A673 (cell line): ENCODE measurements around the gene STX11. TPM values are rescaled to one million over a fixed set of nuclear protein-coding genes. Genes with fewer than 3 reads are reported as not detected.

ENCODE experiments used
- BruUV-seq: library from RNA; stranded (reverse); fragments of 400-500 nt; replicated peaks from 2 replicates; lab custom pipeline; 2021; lab: Mats Ljungman, UMichigan
- CTCF ChIA-PET: fragments of 300-600 bp; sonication (Branson Sonifier 250); formaldehyde crosslinking; loops from one replicate; lab custom pipeline; 2022; ENCODE audit warnings: antibody characterized with exemption; lab: Charles Lee
- POLR2A ChIA-PET: fragments of 300-600 bp; sonication (Branson Sonifier 250); formaldehyde crosslinking; loops from one replicate; lab custom pipeline; 2022; ENCODE audit warnings: antibody characterized with exemption; ENCODE audit not compliant: low non-redundant PET; lab: Charles Lee
- DNase-seq: peaks from one replicate; pipeline ENCODE4 v3.0.0-alpha.2; 2015; ENCODE audit warnings: low spot score
- H3K27ac ChIP-seq: fragments of 200-600 bp; sonication (generic); 2 replicates; pipeline ENCODE4 v1.5.1; 2016; ENCODE audit warnings: mixed run types, low read depth, mild to moderate bottlenecking, mixed read lengths, antibody characterized with exemption, low read length; ENCODE audit not compliant: poor library complexity, severe bottlenecking
- H3K27me3 ChIP-seq: fragments of 200-600 bp; sonication (generic); replicated peaks from 2 replicates; pipeline ENCODE4 v1.6.1; 2017; ENCODE audit warnings: mixed run types, low read depth, mild to moderate bottlenecking, mixed read lengths, antibody characterized with exemption, low read length; ENCODE audit not compliant: insufficient read depth, poor library complexity
- H3K36me3 ChIP-seq: fragments of 200-600 bp; sonication (generic); 2 replicates; pipeline ENCODE4 v1.6.1; 2016; ENCODE audit warnings: mixed run types, mild to moderate bottlenecking, mixed read lengths, antibody characterized with exemption, low read length; ENCODE audit not compliant: insufficient read depth, poor library complexity, severe bottlenecking
- H3K4me1 ChIP-seq: fragments of 200-600 bp; sonication (generic); 2 replicates; pipeline ENCODE4 v1.6.1; 2017; ENCODE audit warnings: mixed run types, mild to moderate bottlenecking, mixed read lengths, antibody characterized with exemption, low read length; ENCODE audit not compliant: insufficient read depth, poor library complexity, severe bottlenecking
- H3K4me3 ChIP-seq: fragments of 200-600 bp; sonication (generic); 2 replicates; pipeline ENCODE4 v1.5.1; 2016; ENCODE audit warnings: low read depth, mixed run types, mild to moderate bottlenecking, mixed read lengths, low read length; ENCODE audit not compliant: poor library complexity, severe bottlenecking
- H3K9me3 ChIP-seq: fragments of 200-600 bp; sonication (generic); 2 replicates; pipeline ENCODE4 v1.6.1; 2016; ENCODE audit warnings: mixed run types, low read depth, mild to moderate bottlenecking, mixed read lengths, antibody characterized with exemption, low read length; ENCODE audit not compliant: poor library complexity, severe bottlenecking
- CTCF ChIP-seq: fragments of 300-800, 200-600 bp; sonication (generic); conservative IDR thresholded peaks from 2 replicates; pipeline ENCODE4 v1.5.1; 2017; ENCODE audit warnings: low read depth, mild to moderate bottlenecking, antibody characterized with exemption, low read length, moderate library complexity, mixed read lengths
- EZH2 ChIP-seq: fragments of 200-600 bp; sonication (generic); IDR thresholded peaks from 2 replicates; pipeline ENCODE4 v1.6.1; 2017; ENCODE audit warnings: borderline replicate concordance, low read depth, mild to moderate bottlenecking, mixed read lengths, antibody characterized with exemption, low read length; ENCODE audit not compliant: poor library complexity, severe bottlenecking
- intact Hi-C: fragments of 100-400 bp; cut with micrococcal nuclease; formaldehyde crosslinking; loops from one replicate; pipeline ENCODE4 v1.10.0; 2022; ENCODE audit not compliant: unreplicated experiment
- total RNA-seq: library from RNA; stranded (reverse); gene quantifications from 2 replicates; pipeline ENCODE4 v1.2.3, GENCODE V29; 2021

STX11 gene
- total RNA-seq, 1 experiment from 2014 or later: 0.30 TPM

GRCh38 chr6:144214029-144214428 is 63.7 kb downstream of the STX11 start:
- Histone ChIP-seq H3K36me3 (no peaks in the 10 kb centered on the region), H3K4me1 (no peaks in the 10 kb centered on the region), H3K4me3 (no peak overlapping the region), H3K27ac (no peak overlapping the region), H3K27me3 (no peaks in the 10 kb centered on the region), H3K9me3 (no peaks in the 10 kb centered on the region)
- intact Hi-C loops: loop anchor here (10.0 kb wide), 1 partner anchor 639 kb away; no protein-coding TSS in a partner anchor
- POLR2A ChIA-PET: no interaction called here
- DNase-seq: no peak
- CTCF ChIA-PET: no interaction called here
- no peak for TF ChIP-seq CTCF
- no peak for TF ChIP-seq EZH2
- BruUV-seq: no TSS peak

GRCh38 chr6:144214622-144215401 is 64.5 kb downstream of the STX11 start:
- H3K36me3 ChIP-seq: no peaks in the 10 kb centered on the region
- no peaks in the 10 kb centered on the region for H3K27me3 ChIP-seq
- H3K4me1 ChIP-seq: no peaks in the 10 kb centered on the region
- BruUV-seq: no TSS peak
- ChIA-PET CTCF (no interaction called here), POLR2A (no interaction called here)
- intact Hi-C loops: loop anchor here (5.0 to 10.0 kb wide), 3 partner anchors 127 to 640 kb away; no protein-coding TSS in a partner anchor
- no peak overlapping the region for H3K27ac ChIP-seq
- TF ChIP-seq CTCF (no peak), EZH2 (no peak)
- no peaks in the 10 kb centered on the region for H3K9me3 ChIP-seq
- H3K4me3 ChIP-seq: no peak overlapping the region
- no peak for DNase-seq

- Histone ChIP-seq H3K27ac (peak overlapping the region; percentile 94), H3K4me1 (no peaks in the 10 kb centered on the region), H3K4me3 (peak overlapping the region; percentile 65), H3K36me3 (no peaks in the 10 kb centered on the region), H3K9me3 (no peaks in the 10 kb centered on the region), H3K27me3 (no peaks in the 10 kb centered on the region)
- no peak for TF ChIP-seq EZH2
- TF ChIP-seq CTCF: no peak
- intact Hi-C loops: loop anchor here (5.0 to 10.0 kb wide), 3 partner anchors 127 to 641 kb away; no protein-coding TSS in a partner anchor
- DNase-seq: peak; percentile 22
- ChIA-PET CTCF (no interaction called here), POLR2A (no interaction called here)
- BruUV-seq: no TSS peak
These were observed 65.2 kb downstream of the STX11 start for GRCh38 chr6:144215402-144215931.
